Breast epithelium (tissue), 3 donors: ENCODE measurements around the gene KCNQ2.

Experiments
- POLR2A ChIP-seq: fragments of 450-650 bp; IDR thresholded peaks from one replicate; pipeline ENCODE4 v1.6.1; 2016; ENCODE audit warnings: antibody characterized with exemption, mild to moderate bottlenecking, moderate library complexity
- POLR2AphosphoS5 ChIP-seq, 3 donors: sonication (generic); formaldehyde crosslinking; IDR thresholded peaks; one replicate each; pipeline ENCODE4 v1.6.1; 2017; ENCODE audit warnings: antibody characterized with exemption in 3 of 3
- TF ChIP-seq, protein P1 (sequence below), 3 donors: fragments of 450-650 bp; IDR thresholded peaks; one replicate each; pipeline ENCODE4 v1.5.1; 2016 to 2017; ENCODE audit warnings: antibody characterized with exemption in 3 of 3, mild to moderate bottlenecking in 3 of 3, moderate library complexity in 3 of 3

DNA sequence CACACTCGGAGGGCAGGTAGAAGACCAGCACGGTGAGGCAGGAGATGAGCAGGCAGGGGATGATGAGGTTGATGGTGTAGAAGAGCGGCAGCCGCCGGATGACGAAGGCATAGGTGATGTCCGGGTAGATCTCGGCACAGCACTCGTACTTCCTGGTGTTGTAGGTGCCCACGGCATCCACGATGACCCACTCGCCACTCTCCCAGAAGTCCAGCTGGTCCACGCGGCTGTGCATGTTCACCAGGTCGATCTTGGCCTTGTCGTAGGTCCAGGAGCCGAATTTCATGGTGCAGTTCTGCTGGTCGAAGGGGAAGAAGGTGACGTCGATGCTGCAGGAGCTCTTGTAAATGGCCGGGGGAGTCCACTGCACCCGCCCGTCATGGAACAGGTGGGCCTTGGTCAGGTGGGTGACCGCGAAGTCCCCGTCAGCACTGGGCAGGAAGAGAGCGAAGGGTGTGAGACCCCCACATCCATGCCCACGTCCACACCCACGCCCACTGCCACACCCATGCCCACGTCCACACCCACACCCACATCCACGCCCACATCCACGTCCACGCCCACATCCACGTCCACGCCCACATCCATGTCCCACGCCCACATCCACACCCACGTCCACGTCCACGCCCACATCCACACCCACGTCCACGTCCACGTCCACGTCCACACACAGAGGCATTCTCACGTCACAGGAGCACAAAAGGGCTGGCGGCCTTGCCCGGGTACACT, 121.7 kb downstream of the KCNQ2 start:
- TF ChIP-seq, protein P1, sequence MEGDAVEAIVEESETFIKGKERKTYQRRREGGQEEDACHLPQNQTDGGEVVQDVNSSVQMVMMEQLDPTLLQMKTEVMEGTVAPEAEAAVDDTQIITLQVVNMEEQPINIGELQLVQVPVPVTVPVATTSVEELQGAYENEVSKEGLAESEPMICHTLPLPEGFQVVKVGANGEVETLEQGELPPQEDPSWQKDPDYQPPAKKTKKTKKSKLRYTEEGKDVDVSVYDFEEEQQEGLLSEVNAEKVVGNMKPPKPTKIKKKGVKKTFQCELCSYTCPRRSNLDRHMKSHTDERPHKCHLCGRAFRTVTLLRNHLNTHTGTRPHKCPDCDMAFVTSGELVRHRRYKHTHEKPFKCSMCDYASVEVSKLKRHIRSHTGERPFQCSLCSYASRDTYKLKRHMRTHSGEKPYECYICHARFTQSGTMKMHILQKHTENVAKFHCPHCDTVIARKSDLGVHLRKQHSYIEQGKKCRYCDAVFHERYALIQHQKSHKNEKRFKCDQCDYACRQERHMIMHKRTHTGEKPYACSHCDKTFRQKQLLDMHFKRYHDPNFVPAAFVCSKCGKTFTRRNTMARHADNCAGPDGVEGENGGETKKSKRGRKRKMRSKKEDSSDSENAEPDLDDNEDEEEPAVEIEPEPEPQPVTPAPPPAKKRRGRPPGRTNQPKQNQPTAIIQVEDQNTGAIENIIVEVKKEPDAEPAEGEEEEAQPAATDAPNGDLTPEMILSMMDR (IDR thresholded peaks at IDR 0.05) = no peak
- TF ChIP-seq POLR2A (no peak), POLR2AphosphoS5 (IDR thresholded peaks at IDR 0.05) (no peak)
